SK-N-SH (cell line): ENCODE measurements around the gene TMEM187.

ENCODE experiments used
- JUND ChIP-seq: IDR thresholded peaks from 2 replicates; pipeline ENCODE4 v1.4.0; 2012
- MXI1 ChIP-seq: IDR thresholded peaks from 2 replicates; pipeline ENCODE4 v1.6.1; 2012; ENCODE audit warnings: mild to moderate bottlenecking, low read depth, low read length, improper control_type of control experiment
- POLR2AphosphoS5 ChIP-seq: IDR thresholded peaks from 2 replicates; pipeline ENCODE4 v1.6.1; 2012; ENCODE audit warnings: low read depth, low read length
- SIN3A ChIP-seq: IDR thresholded peaks from 2 replicates; pipeline ENCODE4 v1.6.1; 2012; ENCODE audit warnings: low read depth, mild to moderate bottlenecking, low read length, moderate library complexity, borderline replicate concordance
- TF ChIP-seq, protein P1 (sequence below): IDR thresholded peaks from 2 replicates; pipeline ENCODE4 v1.4.0; 2012; ENCODE audit warnings: low read depth
- TF ChIP-seq, protein P2 (sequence below): fragments of 150-350 bp; IDR thresholded peaks from 2 replicates; pipeline ENCODE4 v1.6.1; 2017; ENCODE audit warnings: antibody characterized with exemption, low read length, low read depth, borderline replicate concordance

DNA sequence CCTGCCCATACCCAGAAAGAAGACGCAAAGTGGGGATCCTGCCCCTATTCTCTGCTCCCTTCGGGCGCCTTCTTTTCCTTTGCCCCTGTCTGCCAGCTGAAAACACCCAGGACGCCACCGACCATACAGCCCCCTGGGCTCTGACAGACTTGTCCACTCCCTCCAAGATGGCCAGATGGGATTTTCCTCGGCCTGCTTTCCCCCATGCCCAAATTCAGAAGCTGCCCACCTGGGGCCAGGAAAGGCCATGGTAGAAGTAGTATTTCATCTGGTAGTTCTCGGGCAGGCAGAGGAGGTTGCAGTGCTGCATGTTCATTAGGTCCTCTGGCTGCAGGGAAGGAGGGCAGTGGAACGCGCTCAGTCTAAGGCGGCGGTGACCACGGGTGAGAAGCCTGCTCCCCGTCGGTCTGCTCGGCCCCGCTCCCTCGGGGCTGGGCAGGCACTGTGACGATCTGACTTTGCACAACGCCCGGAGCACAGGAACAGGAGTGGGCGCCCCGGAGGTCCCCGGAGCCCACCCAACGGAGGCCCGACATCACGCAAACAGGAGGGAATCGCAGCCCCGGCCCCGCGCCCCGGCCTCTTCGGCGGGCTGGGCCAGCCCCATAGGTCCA is 38.3 kb upstream of the TMEM187 start:
- no peak for TF ChIP-seq JUND
- TF ChIP-seq, protein P1, sequence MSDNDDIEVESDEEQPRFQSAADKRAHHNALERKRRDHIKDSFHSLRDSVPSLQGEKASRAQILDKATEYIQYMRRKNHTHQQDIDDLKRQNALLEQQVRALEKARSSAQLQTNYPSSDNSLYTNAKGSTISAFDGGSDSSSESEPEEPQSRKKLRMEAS, result no peak
- TF ChIP-seq POLR2AphosphoS5, result no peak
- TF ChIP-seq SIN3A, result no peak
- TF ChIP-seq, protein P2, sequence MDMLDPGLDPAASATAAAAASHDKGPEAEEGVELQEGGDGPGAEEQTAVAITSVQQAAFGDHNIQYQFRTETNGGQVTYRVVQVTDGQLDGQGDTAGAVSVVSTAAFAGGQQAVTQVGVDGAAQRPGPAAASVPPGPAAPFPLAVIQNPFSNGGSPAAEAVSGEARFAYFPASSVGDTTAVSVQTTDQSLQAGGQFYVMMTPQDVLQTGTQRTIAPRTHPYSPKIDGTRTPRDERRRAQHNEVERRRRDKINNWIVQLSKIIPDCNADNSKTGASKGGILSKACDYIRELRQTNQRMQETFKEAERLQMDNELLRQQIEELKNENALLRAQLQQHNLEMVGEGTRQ, result no peak
- TF ChIP-seq MXI1, result no peak; the same call in 1 of the 2 replicates
